Stimulated activated naive CD8-positive, alpha-beta T cell treated with anti-CD3 and anti-CD28 coated beads, Interleukin-15, Interleukin-2, amounts not matched to agents 100 ng/mL and 50 ng/mL, for 24 hours (primary cell): ENCODE measurements around the gene CAMK4.
A peak's percentile ranks its signal among the peaks of the same experiment; 100 is the strongest.

Experiments
- H3K27ac Mint-ChIP-seq: one replicate; pipeline ENCODE4 v1.8.0; 2021; ENCODE audit warnings: mild to moderate bottlenecking, mixed read lengths
- H3K27me3 Mint-ChIP-seq: one replicate; pipeline ENCODE4 v1.8.0; 2021; ENCODE audit warnings: mixed read lengths
- H3K36me3 Mint-ChIP-seq: one replicate; pipeline ENCODE4 v1.8.0; 2021; ENCODE audit warnings: low read depth, mixed read lengths
- H3K4me1 Mint-ChIP-seq: one replicate; pipeline ENCODE4 v1.8.0; 2021; ENCODE audit warnings: low read depth, mixed read lengths
- H3K4me3 Mint-ChIP-seq: one replicate; pipeline ENCODE4 v1.8.0; 2021; ENCODE audit warnings: mild to moderate bottlenecking, mixed read lengths
- H3K9me3 Mint-ChIP-seq: one replicate; pipeline ENCODE4 v1.8.0; 2021; ENCODE audit warnings: mixed read lengths

CAMK4 gene

GRCh38 chr5:111224561-111225345, 569 bp downstream of the CAMK4 start:
- Mint-ChIP-seq H3K27me3 (no peaks in the 10 kb centered on the region), H3K4me1 (peaks cover 35% of the 10 kb centered on the region)

GRCh38 chr5:111225926-111226325, 1.7 kb downstream of the CAMK4 start:
- Mint-ChIP-seq H3K4me3 (peak overlapping the region; percentile 97), H3K36me3 (peaks cover 7% of the 10 kb centered on the region), H3K9me3 (no peaks in the 10 kb centered on the region), H3K4me1 (peaks cover 46% of the 10 kb centered on the region), H3K27me3 (no peaks in the 10 kb centered on the region), H3K27ac (peak overlapping the region; percentile 94)

More at GRCh38 chr5:111224561-111225345, 569 bp downstream of the CAMK4 start:
- no peaks in the 10 kb centered on the region for H3K9me3 Mint-ChIP-seq
- H3K4me3 Mint-ChIP-seq: peak overlapping the region; percentile 97
- peaks cover 7% of the 10 kb centered on the region for H3K36me3 Mint-ChIP-seq
- H3K27ac Mint-ChIP-seq: peak overlapping the region; percentile 94

- peaks cover 52% of the 10 kb centered on the region for H3K4me1 Mint-ChIP-seq
These were observed 2.4 kb downstream of the CAMK4 start for GRCh38 chr5:111226556-111226955.

GRCh38 chr5:111227226-111227782, 3.1 kb downstream of the CAMK4 start:
- Mint-ChIP-seq H3K36me3 (peaks cover 7% of the 10 kb centered on the region), H3K4me1 (peaks cover 59% of the 10 kb centered on the region), H3K27ac (peak overlapping the region; percentile 98), H3K27me3 (no peaks in the 10 kb centered on the region), H3K9me3 (no peaks in the 10 kb centered on the region), H3K4me3 (peak overlapping the region; percentile 97)

More at GRCh38 chr5:111226556-111226955, 2.4 kb downstream of the CAMK4 start:
- Mint-ChIP-seq H3K4me3 (peak overlapping the region; percentile 97), H3K9me3 (no peaks in the 10 kb centered on the region), H3K36me3 (peaks cover 7% of the 10 kb centered on the region), H3K27ac (peak overlapping the region; percentile 94), H3K27me3 (no peaks in the 10 kb centered on the region)

GRCh38 chr5:111227801-111228200, 3.6 kb downstream of the CAMK4 start:
- H3K4me1 Mint-ChIP-seq: peaks cover 62% of the 10 kb centered on the region
- H3K4me3 Mint-ChIP-seq: peak overlapping the region; percentile 97
- no peaks in the 10 kb centered on the region for H3K9me3 Mint-ChIP-seq
- H3K36me3 Mint-ChIP-seq: peaks cover 7% of the 10 kb centered on the region
- peak overlapping the region; percentile 98 for H3K27ac Mint-ChIP-seq
- no peaks in the 10 kb centered on the region for H3K27me3 Mint-ChIP-seq

- Mint-ChIP-seq H3K27me3 (no peaks in the 10 kb centered on the region), H3K36me3 (peaks cover 7% of the 10 kb centered on the region), H3K4me3 (peak overlapping the region; percentile 83), H3K27ac (peak overlapping the region; percentile 81), H3K9me3 (no peaks in the 10 kb centered on the region), H3K4me1 (peaks cover 63% of the 10 kb centered on the region)
These were observed 4.5 kb downstream of the CAMK4 start for GRCh38 chr5:111228520-111229220.

- H3K4me1 Mint-ChIP-seq: peaks cover 69% of the 10 kb centered on the region
- peak overlapping the region; percentile 81 for H3K27ac Mint-ChIP-seq
- H3K9me3 Mint-ChIP-seq: no peaks in the 10 kb centered on the region
- H3K4me3 Mint-ChIP-seq: peak overlapping the region; percentile 83
- no peaks in the 10 kb centered on the region for H3K27me3 Mint-ChIP-seq
- H3K36me3 Mint-ChIP-seq: peaks cover 7% of the 10 kb centered on the region
These were observed 5.1 kb downstream of the CAMK4 start for GRCh38 chr5:111229221-111229835.

GRCh38 chr5:111229871-111230810, 6.0 kb downstream of the CAMK4 start:
- peak overlapping the region; percentile 81 for H3K27ac Mint-ChIP-seq

GRCh38 chr5:111231119-111231518, 6.9 kb downstream of the CAMK4 start:
- Mint-ChIP-seq H3K27me3 (no peaks in the 10 kb centered on the region), H3K4me3 (peak overlapping the region; percentile 62), H3K27ac (peak overlapping the region; percentile 81), H3K9me3 (no peaks in the 10 kb centered on the region), H3K36me3 (peaks cover 7% of the 10 kb centered on the region), H3K4me1 (peaks cover 87% of the 10 kb centered on the region)

More at GRCh38 chr5:111229871-111230810, 6.0 kb downstream of the CAMK4 start:
- Mint-ChIP-seq H3K36me3 (peaks cover 7% of the 10 kb centered on the region), H3K27me3 (no peaks in the 10 kb centered on the region), H3K9me3 (no peaks in the 10 kb centered on the region), H3K4me1 (peaks cover 77% of the 10 kb centered on the region), H3K4me3 (peak overlapping the region; percentile 83)

- peak overlapping the region; percentile 71 for H3K27ac Mint-ChIP-seq
- peaks cover 97% of the 10 kb centered on the region for H3K4me1 Mint-ChIP-seq
- peak overlapping the region; percentile 65 for H3K4me3 Mint-ChIP-seq
- no peaks in the 10 kb centered on the region for H3K27me3 Mint-ChIP-seq
- peaks cover 4% of the 10 kb centered on the region for H3K36me3 Mint-ChIP-seq
- H3K9me3 Mint-ChIP-seq: no peaks in the 10 kb centered on the region
These were observed 8.3 kb downstream of the CAMK4 start for GRCh38 chr5:111232311-111233051.

GRCh38 chr5:111233052-111233374, 8.8 kb downstream of the CAMK4 start:
- H3K9me3 Mint-ChIP-seq: no peaks in the 10 kb centered on the region
- no peaks in the 10 kb centered on the region for H3K27me3 Mint-ChIP-seq
- H3K36me3 Mint-ChIP-seq: no peaks in the 10 kb centered on the region
- H3K4me3 Mint-ChIP-seq: peak overlapping the region; percentile 65
- H3K27ac Mint-ChIP-seq: peak overlapping the region; percentile 71
- peaks cover 97% of the 10 kb centered on the region for H3K4me1 Mint-ChIP-seq

- no peaks in the 10 kb centered on the region for H3K27me3 Mint-ChIP-seq
- peak overlapping the region; percentile 90 for H3K27ac Mint-ChIP-seq
- no peaks in the 10 kb centered on the region for H3K9me3 Mint-ChIP-seq
- H3K4me1 Mint-ChIP-seq: peaks cover 99% of the 10 kb centered on the region
- no peaks in the 10 kb centered on the region for H3K36me3 Mint-ChIP-seq
- peak overlapping the region; percentile 11 for H3K4me3 Mint-ChIP-seq
These were observed 9.9 kb downstream of the CAMK4 start for GRCh38 chr5:111234125-111234524.

GRCh38 chr5:111235635-111236034, 11.5 kb downstream of the CAMK4 start:
- Mint-ChIP-seq H3K4me1 (peaks cover 99% of the 10 kb centered on the region), H3K27ac (peak overlapping the region; percentile 90), H3K27me3 (no peaks in the 10 kb centered on the region), H3K36me3 (no peaks in the 10 kb centered on the region), H3K9me3 (no peaks in the 10 kb centered on the region), H3K4me3 (peak overlapping the region; percentile 61)
